CD4-positive, alpha-beta T cell treated with Interleukin-17A for 1 hour (primary cell): ENCODE data around the gene DRICH1.
"Not testable (repeated sequence)": the region's sequence is repeated elsewhere in the genome, so short reads cannot be mapped to it uniquely, and the experiment has no call there.

Source experiments
- DNase-seq: peaks from one replicate; pipeline ENCODE4 v3.0.0-alpha.2; 2020

DRICH1 gene

DNA sequence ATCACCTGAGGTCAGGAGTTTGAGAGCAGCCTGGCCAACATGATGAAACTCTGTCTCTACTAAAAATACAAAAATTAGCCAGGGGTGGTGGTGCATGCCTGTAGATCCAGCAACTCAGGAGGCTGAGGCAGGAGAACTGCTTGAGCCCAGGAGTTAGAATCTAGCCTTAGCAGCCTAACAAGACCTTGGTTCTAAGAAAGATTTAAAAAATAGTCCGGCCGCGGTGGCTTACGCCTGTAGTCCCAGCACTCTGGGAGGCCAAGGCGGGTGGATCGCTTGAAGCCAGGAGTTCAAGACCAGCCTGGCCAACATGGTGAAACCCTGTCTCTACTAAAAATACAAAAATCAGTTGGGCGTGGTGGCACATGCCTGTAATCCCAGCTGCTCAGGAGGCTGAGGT, 14.4 kb upstream of the DRICH1 start:
- DNase-seq: not testable (repeated sequence)

GRCh38 chr22:23640206-23640605, 8.1 kb upstream of the DRICH1 start:
- DNase-seq: not testable (repeated sequence)

- no peak for DNase-seq
These were observed 7.5 kb upstream of the DRICH1 start for GRCh38 chr22:23639661-23640060.

GRCh38 chr22:23638611-23639010, 6.5 kb upstream of the DRICH1 start:
- DNase-seq: no peak

- DNase-seq: not testable (repeated sequence)
These were observed 3.2 kb upstream of the DRICH1 start for GRCh38 chr22:23635291-23635690.

- DNase-seq: not testable (repeated sequence)
These were observed 3.9 kb downstream of the DRICH1 start for GRCh38 chr22:23628056-23628743.

DNA sequence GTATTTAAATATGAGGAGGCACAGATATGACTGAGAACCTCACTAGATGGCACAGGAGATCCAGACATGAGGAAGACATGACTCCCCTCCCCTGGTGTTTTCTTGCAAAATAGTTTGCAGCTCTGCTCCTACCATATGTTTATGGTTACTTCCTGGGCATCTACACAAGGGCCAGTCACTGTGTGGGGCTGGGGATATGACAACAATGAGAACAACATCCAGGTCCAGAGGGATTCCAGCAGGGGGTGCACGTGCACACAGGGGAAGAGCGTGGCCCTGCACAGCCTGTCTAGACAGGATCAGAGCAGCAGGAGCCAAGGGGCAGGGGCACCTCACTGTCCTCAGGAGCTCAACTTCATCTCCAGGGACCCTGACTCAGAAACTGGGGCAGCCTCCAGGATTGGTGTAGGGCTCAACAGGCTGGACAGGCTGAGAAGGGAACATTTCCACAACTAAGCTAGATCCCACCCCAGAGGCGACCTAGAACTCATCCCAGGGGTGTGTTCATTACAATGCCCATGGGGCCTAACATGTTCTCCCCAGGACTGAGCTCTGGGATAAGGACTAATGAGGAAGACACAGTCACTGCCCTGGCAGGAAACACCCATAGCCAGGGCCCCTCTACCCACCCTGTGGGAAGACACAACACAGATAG, 4.6 kb downstream of the DRICH1 start:
- DNase-seq: peak; percentile 64

- DNase-seq: no peak
These were observed 5.7 kb downstream of the DRICH1 start for GRCh38 chr22:23626286-23626975.

DNA sequence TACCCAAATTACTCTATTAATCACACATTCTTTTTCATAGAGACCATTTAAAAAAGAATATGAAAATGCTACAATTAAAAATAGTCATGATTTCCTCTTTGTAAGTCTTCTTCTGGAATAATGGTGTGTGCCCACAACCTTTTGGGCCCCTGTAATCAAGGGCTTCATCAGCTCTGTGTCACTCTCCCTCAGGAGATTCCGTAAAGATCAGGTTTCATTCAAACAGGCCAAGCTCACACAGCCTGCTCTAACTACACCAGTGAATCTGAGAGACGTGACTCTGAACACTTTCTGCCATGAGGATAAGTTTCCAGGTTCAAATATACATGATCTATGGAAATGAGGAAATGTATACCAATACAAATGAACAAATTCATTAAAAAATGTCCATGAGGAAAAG, 9.5 kb downstream of the DRICH1 start:
- no peak for DNase-seq

- not testable (repeated sequence) for DNase-seq
These were observed 10.2 kb downstream of the DRICH1 start for GRCh38 chr22:23621916-23622315.

GRCh38 chr22:23621082-23621780, 10.9 kb downstream of the DRICH1 start:
- DNase-seq: no peak

- no peak for DNase-seq
These were observed 18.7 kb downstream of the DRICH1 start for GRCh38 chr22:23613193-23613972.

GRCh38 chr22:23609983-23610781, 21.9 kb downstream of the DRICH1 start:
- no peak for DNase-seq

- DNase-seq: no peak
These were observed 23.5 kb downstream of the DRICH1 start for GRCh38 chr22:23608583-23608982.

DNA sequence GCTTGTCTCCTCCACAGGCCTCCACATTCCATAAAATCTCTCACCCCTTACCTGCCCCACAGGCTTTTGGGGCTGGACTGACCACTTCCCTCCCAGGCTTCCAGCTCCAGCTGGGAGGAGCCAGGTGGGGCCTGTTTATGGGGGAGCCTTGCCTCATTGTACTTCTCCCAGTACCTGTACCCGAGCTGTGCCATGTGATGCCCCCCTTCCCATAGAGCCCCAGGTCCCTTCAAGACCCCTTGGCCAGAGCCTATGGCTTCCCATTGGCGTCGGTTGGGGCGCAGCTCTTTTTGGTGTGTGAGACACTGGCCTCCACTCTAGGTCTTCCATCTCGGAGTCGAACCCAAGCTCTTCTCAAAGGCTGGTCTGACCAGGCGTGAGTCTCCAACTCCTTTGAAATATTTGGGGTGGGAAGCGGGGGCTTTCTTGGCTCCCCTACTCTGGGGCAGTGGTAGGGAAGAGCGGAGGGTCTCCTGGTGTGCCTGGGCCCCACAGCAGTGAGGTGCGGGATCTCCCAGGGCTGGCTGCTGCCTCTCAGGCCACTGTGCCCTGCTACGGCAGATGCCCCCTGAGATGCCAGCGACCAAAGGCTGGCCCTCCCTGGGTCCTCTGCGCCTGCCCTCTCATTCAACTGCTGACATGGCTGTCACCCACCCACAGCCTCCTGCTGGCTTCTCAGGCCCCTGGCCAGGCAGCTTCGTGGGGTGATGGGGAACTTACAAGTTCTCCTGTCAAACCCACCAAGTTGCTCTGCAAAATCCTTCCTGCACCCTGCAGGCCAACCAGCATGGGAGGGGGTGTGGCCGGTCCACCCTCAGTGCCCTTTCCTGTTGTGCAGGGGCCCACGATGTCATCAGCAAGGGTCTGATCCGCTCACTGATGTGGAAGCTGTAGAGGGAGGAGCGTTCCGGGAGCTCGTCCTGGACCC, 25.7 kb downstream of the DRICH1 start:
- no peak for DNase-seq

DNA sequence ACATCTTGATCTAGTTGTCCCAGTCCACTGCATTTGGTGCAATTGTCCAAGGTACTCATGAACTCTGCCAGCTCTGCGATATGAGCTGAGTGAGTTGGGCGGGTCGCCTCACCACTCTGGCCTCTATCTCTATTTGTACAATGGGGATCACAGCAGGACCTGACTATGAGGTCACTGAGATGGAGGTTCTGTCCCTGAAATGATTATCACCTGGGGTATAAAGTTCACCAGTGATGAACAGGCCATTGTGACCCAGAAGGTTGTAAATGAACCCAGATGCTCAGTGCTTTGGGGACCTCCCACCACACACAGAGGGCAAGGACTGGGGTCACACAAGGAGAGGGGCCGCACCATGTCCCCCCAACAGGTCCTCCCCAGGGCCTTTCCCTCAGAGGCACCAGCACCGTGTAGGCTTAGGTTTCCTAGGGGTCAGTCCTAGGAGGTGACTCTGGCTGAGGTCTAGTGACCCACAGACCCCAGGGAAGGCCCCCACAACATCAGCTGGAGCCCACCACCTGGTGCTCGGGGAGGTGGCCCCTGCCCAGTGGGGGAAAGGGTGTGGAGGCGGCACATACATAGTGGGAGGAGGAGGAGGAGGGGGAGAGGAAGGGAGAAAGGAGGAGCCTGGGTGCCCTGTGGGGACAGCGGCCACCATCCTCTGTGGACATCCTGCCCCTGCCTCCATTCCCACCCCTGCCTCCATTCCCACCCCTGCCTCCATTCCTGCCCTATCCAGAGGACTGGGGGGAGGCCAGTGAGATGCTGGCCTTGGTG, 27.0 kb downstream of the DRICH1 start:
- DNase-seq: no peak

- no peak for DNase-seq
These were observed 28.9 kb downstream of the DRICH1 start for GRCh38 chr22:23603266-23603665.

- DNase-seq: no peak
These were observed 33.2 kb downstream of the DRICH1 start for GRCh38 chr22:23598805-23599518.
